T-cell (primary cell): ENCODE measurements around the gene FAM117B. TPM values are rescaled to one million over a fixed set of nuclear protein-coding genes. Genes with fewer than 3 reads are reported as not detected.

Source experiments
- ATAC-seq, 4 experiments: fragments of 200-7000 bp in 3 of 4; fragments of 150-1000 bp in 1 of 4; cut with Tn5 transposase; replicated peaks in 1 of 4; 1 replicate in 3 of 4; 2 replicates in 1 of 4; pipeline ENCODE4 v1.10.0; 2021; ENCODE audit warnings: moderate library complexity in 3 of 4, mild to moderate bottlenecking in 2 of 4, moderate number of reproducible peaks in 1 of 4
- CTCF ChIA-PET, 2 donors: fragments of 300-600 bp; sonication (Branson Sonifier 250); formaldehyde crosslinking; loops; one replicate each; lab custom pipeline; 2022; ENCODE audit warnings: antibody characterized with exemption in 2 of 2; lab: Charles Lee
- POLR2A ChIA-PET, 2 donors: fragments of 300-600 bp; sonication (Branson Sonifier 250); formaldehyde crosslinking; loops; one replicate each; lab custom pipeline; 2022; ENCODE audit warnings: antibody characterized with exemption in 2 of 2; lab: Charles Lee
- DNase-seq, 35 experiments: peaks; one replicate each; pipeline versions ENCODE4 v3.0.0 to v3.0.0-alpha.2; 2013 to 2023
- H3K27ac ChIP-seq: one replicate; pipeline ENCODE4 v1.5.1; 2013; ENCODE audit warnings: low read length
- H3K27me3 ChIP-seq, 2 experiments: replicated peaks in 1 of 2; 1 replicate in 1 of 2; 2 replicates in 1 of 2; pipeline versions ENCODE4 v1.6.1 to v1.7.0; 2013; ENCODE audit warnings: low read length in 1 of 2, mixed read lengths in 1 of 2; ENCODE audit not compliant: control insufficient read depth in 2 of 2, insufficient read depth in 2 of 2; ENCODE audit errors: extremely low read depth in 1 of 2
- H3K36me3 ChIP-seq, 2 donors: 1 replicate in 1 of 2; 2 replicates in 1 of 2; pipeline versions ENCODE4 v1.6.1 to v1.7.0; 2013; ENCODE audit warnings: low read length in 1 of 2; ENCODE audit not compliant: control insufficient read depth in 2 of 2, insufficient read depth in 1 of 2; ENCODE audit errors: extremely low read depth in 1 of 2
- H3K4me1 ChIP-seq, 2 experiments: 1 replicate in 1 of 2; 2 replicates in 1 of 2; pipeline versions ENCODE4 v1.6.1 to v1.7.0; 2013; ENCODE audit warnings: low read length in 2 of 2, mixed read lengths in 1 of 2; ENCODE audit not compliant: insufficient read depth in 2 of 2, control insufficient read depth in 1 of 2; ENCODE audit errors: extremely low read depth in 1 of 2
- H3K4me3 ChIP-seq, 2 donors: 1 replicate in 1 of 2; 2 replicates in 1 of 2; pipeline versions ENCODE4 v1.5.1 to v1.7.0; 2013; ENCODE audit warnings: mild to moderate bottlenecking in 2 of 2, low read length in 1 of 2, moderate library complexity in 1 of 2; ENCODE audit not compliant: control insufficient read depth in 1 of 2; ENCODE audit errors: extremely low read depth in 1 of 2
- H3K9me3 ChIP-seq: 2 replicates; pipeline ENCODE4 v1.7.0; 2013
- H3K27ac Mint-ChIP-seq, 2 donors: one replicate each; pipeline ENCODE4 v1.8.0; 2020 to 2021; ENCODE audit warnings: mild to moderate bottlenecking in 2 of 2, mixed read lengths in 2 of 2
- H3K27me3 Mint-ChIP-seq, 2 donors: one replicate each; pipeline ENCODE4 v1.8.0; 2021 to 2022; ENCODE audit warnings: mixed read lengths in 2 of 2
- H3K36me3 Mint-ChIP-seq: one replicate; pipeline ENCODE4 v1.8.0; 2021; ENCODE audit warnings: mixed read lengths
- H3K4me1 Mint-ChIP-seq, 3 donors: one replicate each; pipeline ENCODE4 v1.8.0; 2020 to 2022; ENCODE audit warnings: mixed read lengths in 3 of 3, mild to moderate bottlenecking in 1 of 3
- H3K4me3 Mint-ChIP-seq, 3 donors: one replicate each; pipeline ENCODE4 v1.8.0; 2020 to 2022; ENCODE audit warnings: mild to moderate bottlenecking in 3 of 3, mixed read lengths in 3 of 3, moderate library complexity in 3 of 3
- H3K9me3 Mint-ChIP-seq, 3 donors: one replicate each; pipeline ENCODE4 v1.8.0; 2020 to 2022; ENCODE audit warnings: mixed read lengths in 3 of 3
- WGBS: methylation state at CpG from one replicate; pipeline ENCODE4 v1.1.5; 2013; ENCODE audit warnings: missing lambda C conversion rate; ENCODE audit not compliant: insufficient coverage; 5-methylcytosine and 5-hydroxymethylcytosine counted together
- total RNA-seq, 35 experiments: library from RNA in 6 of 35; stranded (reverse) in 6 of 35; fragments of 120-200 nt in 1 of 35; gene quantifications; one replicate each; pipeline versions ENCODE4 v1.2.1 to v1.2.4 and lab custom pipeline; 2013 to 2026

Gene FAM117B
- total RNA-seq, 5 donors from 2014 or later (not counting 1 experiment from before 2014, with no cell fraction given) = 23.6 to 44.0 (median 28.4) TPM

DNA sequence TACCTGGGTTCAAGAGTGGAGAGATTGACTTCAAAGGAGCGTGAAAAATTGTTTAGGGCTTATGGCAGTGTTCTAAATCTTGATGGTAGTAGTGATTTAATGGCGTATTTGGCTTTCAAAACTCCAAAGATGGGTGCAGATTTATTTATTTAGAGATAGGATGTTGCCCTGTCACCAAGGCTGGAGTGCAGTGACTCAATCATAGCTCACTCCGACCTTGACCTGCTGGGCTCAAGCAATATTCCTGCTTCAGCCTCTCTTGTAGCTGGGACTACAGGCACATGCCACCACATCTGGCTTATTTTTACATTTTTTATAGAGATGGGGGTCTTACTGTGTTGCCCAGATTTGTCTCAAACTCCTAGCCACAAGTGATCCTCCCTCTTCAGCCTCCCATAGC lies 52.5 kb downstream of the FAM117B start:
- peak overlapping the region; percentile 22 to 29 for H3K27ac Mint-ChIP-seq
- H3K4me3 Mint-ChIP-seq = no peak overlapping the region
- H3K9me3 Mint-ChIP-seq = peaks cover 0 to 5% (median 0%) of the 10 kb centered on the region in 3 donors
- no peak for ATAC-seq
- Histone ChIP-seq H3K36me3 (no peaks in the 10 kb centered on the region), H3K27me3 (no peaks in the 10 kb centered on the region), H3K9me3 (no peaks in the 10 kb centered on the region), H3K27ac (no peak overlapping the region), H3K4me1 (peaks cover 3 to 11% of the 10 kb centered on the region in 2 experiments), H3K4me3 (no peak overlapping the region)
- H3K27me3 Mint-ChIP-seq = no peaks in the 10 kb centered on the region
- no peak for DNase-seq
- peaks cover 5% of the 10 kb centered on the region for H3K36me3 Mint-ChIP-seq
- CTCF ChIA-PET = no interaction called here
- WGBS = 100% methylated on average over 2 of the region's 3 CpGs
- H3K4me1 Mint-ChIP-seq = peaks cover 53 to 59% (median 57%) of the 10 kb centered on the region in 3 donors
- POLR2A ChIA-PET = interaction anchor here (0.5 to 0.6 kb wide), 2 partner anchors 9 to 17 kb away, joined by 3 to 5 read pairs; no protein-coding TSS in a partner anchor

- POLR2A ChIA-PET = no interaction called here
- peaks cover 57 to 68% (median 61%) of the 10 kb centered on the region in 3 donors for H3K4me1 Mint-ChIP-seq
- H3K27ac Mint-ChIP-seq = peak overlapping the region; percentile 82 to 89
- no peaks in the 10 kb centered on the region for H3K27me3 Mint-ChIP-seq
- no peak for DNase-seq
- no peak overlapping the region for H3K27ac ChIP-seq
- H3K36me3 Mint-ChIP-seq = peaks cover 4% of the 10 kb centered on the region
- H3K4me1 ChIP-seq = peaks cover 3 to 16% of the 10 kb centered on the region in 2 experiments
- H3K4me3 ChIP-seq = no peak overlapping the region
- no peaks in the 10 kb centered on the region for H3K9me3 ChIP-seq
- no peaks in the 10 kb centered on the region for H3K27me3 ChIP-seq
- H3K9me3 Mint-ChIP-seq = peaks cover 0 to 3% (median 0%) of the 10 kb centered on the region in 3 donors
- CTCF ChIA-PET = no interaction called here
- no peak for ATAC-seq
- WGBS = no CpG with 5 or more reads among the region's 2 CpGs
- H3K4me3 Mint-ChIP-seq = no peak overlapping the region
- no peaks in the 10 kb centered on the region for H3K36me3 ChIP-seq
These were observed 54.7 kb downstream of the FAM117B start for GRCh38 chr2:202689459-202689858.

GRCh38 chr2:202689898-202690297 lies 55.1 kb downstream of the FAM117B start:
- H3K9me3 Mint-ChIP-seq = no peaks in the 10 kb centered on the region
- WGBS = no CpG with 5 or more reads among the region's 2 CpGs
- H3K27ac Mint-ChIP-seq = peak overlapping the region; percentile 66 to 89
- Histone ChIP-seq H3K27ac (no peak overlapping the region), H3K36me3 (no peaks in the 10 kb centered on the region), H3K4me3 (no peak overlapping the region), H3K9me3 (no peaks in the 10 kb centered on the region), H3K27me3 (no peaks in the 10 kb centered on the region), H3K4me1 (peaks cover 3 to 17% of the 10 kb centered on the region in 2 experiments)
- POLR2A ChIA-PET = no interaction called here
- no peaks in the 10 kb centered on the region for H3K27me3 Mint-ChIP-seq
- ATAC-seq = no peak
- no peak for DNase-seq
- peaks cover 59 to 72% (median 65%) of the 10 kb centered on the region in 3 donors for H3K4me1 Mint-ChIP-seq
- H3K36me3 Mint-ChIP-seq = peaks cover 5% of the 10 kb centered on the region
- peak overlapping the region in 1 of 3 donors; percentile 49 for H3K4me3 Mint-ChIP-seq
- CTCF ChIA-PET = no interaction called here

DNA sequence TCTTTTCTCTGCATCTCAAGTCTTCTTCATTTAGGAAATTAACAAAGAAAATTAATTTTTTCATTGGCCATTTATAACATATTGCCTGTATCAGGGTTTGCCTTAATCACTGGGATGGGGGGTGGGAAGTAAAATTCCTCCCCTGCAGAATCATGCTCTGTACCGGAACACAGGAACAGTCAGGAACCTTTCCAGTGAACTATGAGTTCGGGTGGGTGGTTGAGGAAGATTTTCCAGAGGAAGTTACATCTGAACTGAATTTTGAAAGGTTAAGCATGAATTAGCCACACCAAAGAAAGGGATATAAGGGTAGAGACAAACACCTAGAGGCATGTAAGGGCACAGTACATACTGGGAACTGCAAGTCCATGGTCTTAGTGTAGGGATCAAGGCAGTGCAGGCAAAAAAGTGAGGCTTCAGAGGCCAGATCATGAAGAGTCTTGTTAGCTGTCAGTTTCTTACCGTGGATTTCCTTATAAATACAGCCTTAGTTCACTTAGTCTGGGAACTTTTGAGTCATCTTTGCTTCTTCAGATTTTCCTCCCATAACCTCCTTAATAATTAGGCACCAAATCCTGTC lies 55.6 kb downstream of the FAM117B start:
- DNase-seq = no peak
- H3K27me3 Mint-ChIP-seq = no peaks in the 10 kb centered on the region
- ChIA-PET CTCF (no interaction called here), POLR2A (interaction anchor here in 1 of 2 donors (0.7 kb wide), 1 partner anchor 282 kb away, joined by 5 read pairs; no protein-coding TSS in a partner anchor)
- Histone ChIP-seq H3K27me3 (no peaks in the 10 kb centered on the region), H3K4me3 (no peak overlapping the region), H3K9me3 (no peaks in the 10 kb centered on the region), H3K27ac (peak overlapping the region; percentile 2), H3K4me1 (peaks cover 3 to 17% of the 10 kb centered on the region in 2 experiments), H3K36me3 (no peaks in the 10 kb centered on the region)
- H3K4me1 Mint-ChIP-seq = peaks cover 64 to 76% (median 70%) of the 10 kb centered on the region in 3 donors
- H3K27ac Mint-ChIP-seq = peak overlapping the region; percentile 66 to 89
- no peaks in the 10 kb centered on the region for H3K9me3 Mint-ChIP-seq
- peaks cover 6% of the 10 kb centered on the region for H3K36me3 Mint-ChIP-seq
- H3K4me3 Mint-ChIP-seq = peak overlapping the region in 1 of 3 donors; percentile 49
- WGBS = no CpG with 5 or more reads among the region's 3 CpGs
- ATAC-seq = peak in 3 of 4 experiments; percentile 45 to 60 (median 58)

- Mint-ChIP-seq H3K36me3 (peaks cover 13% of the 10 kb centered on the region), H3K27me3 (no peaks in the 10 kb centered on the region), H3K27ac (peak overlapping the region in 1 of 2 donors; percentile 56), H3K9me3 (no peaks in the 10 kb centered on the region), H3K4me3 (no peak overlapping the region), H3K4me1 (peaks cover 56 to 66% (median 59%) of the 10 kb centered on the region in 3 donors)
- ChIA-PET CTCF (no interaction called here), POLR2A (no interaction called here)
- 100% methylated on average over 1 of the region's 4 CpGs for WGBS
- peaks cover 4 to 15% of the 10 kb centered on the region in 2 donors for H3K36me3 ChIP-seq
- no peak overlapping the region for H3K4me3 ChIP-seq
- no peaks in the 10 kb centered on the region for H3K9me3 ChIP-seq
- DNase-seq (no peak), ATAC-seq (no peak)
- H3K27me3 ChIP-seq = no peaks in the 10 kb centered on the region
- peaks cover 3 to 17% of the 10 kb centered on the region in 2 experiments for H3K4me1 ChIP-seq
- no peak overlapping the region for H3K27ac ChIP-seq
These were observed 58.7 kb downstream of the FAM117B start for GRCh38 chr2:202693503-202693902.

DNA sequence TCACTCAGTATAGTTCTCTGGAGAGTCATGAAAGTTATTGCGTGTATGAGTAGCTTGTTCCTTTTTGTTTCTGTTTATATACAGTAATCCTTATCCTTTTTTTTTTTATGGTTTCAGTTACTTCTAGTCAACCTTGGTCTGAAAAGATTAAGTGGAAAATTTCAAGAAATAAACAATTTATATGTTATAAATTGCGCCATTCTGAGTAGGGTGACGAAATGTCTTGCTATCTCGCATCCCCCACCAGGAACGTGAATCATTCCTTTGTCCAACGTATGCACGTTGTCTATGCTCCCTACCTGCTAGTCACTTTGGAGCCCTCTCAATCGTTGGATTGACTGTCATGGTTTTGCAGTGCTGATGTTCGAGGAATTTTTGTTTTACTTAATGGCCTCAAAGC lies 60.4 kb downstream of the FAM117B start:
- WGBS = 100% methylated on average over 5 of the region's 9 CpGs
- ChIA-PET CTCF (no interaction called here), POLR2A (no interaction called here)
- no peaks in the 10 kb centered on the region for H3K9me3 Mint-ChIP-seq
- Histone ChIP-seq H3K36me3 (peaks cover 4 to 15% of the 10 kb centered on the region in 2 donors), H3K4me1 (peaks cover 3 to 23% of the 10 kb centered on the region in 2 experiments), H3K27me3 (no peaks in the 10 kb centered on the region), H3K27ac (no peak overlapping the region), H3K9me3 (no peaks in the 10 kb centered on the region), H3K4me3 (no peak overlapping the region)
- peaks cover 56 to 62% (median 60%) of the 10 kb centered on the region in 3 donors for H3K4me1 Mint-ChIP-seq
- H3K27me3 Mint-ChIP-seq = no peaks in the 10 kb centered on the region
- peaks cover 16% of the 10 kb centered on the region for H3K36me3 Mint-ChIP-seq
- peak overlapping the region in 1 of 2 donors; percentile 0 for H3K27ac Mint-ChIP-seq
- DNase-seq (no peak), ATAC-seq (no peak)
- no peak overlapping the region for H3K4me3 Mint-ChIP-seq
